OCI-LY7 (cell line): ENCODE results near the gene HNF1A. TPM values are rescaled to one million over a fixed set of nuclear protein-coding genes. Genes with fewer than 3 reads are reported as not detected.

Experiments used
- BruUV-seq: library from RNA; stranded (reverse); fragments of 400-500 nt; replicated peaks from 2 replicates; lab custom pipeline; 2021; lab: Mats Ljungman, UMichigan
- CTCF ChIA-PET: fragments of 300-600 bp; sonication (Branson Sonifier 250); formaldehyde crosslinking; loops from one replicate; lab custom pipeline; 2022; ENCODE audit warnings: antibody characterized with exemption; ENCODE audit not compliant: unreplicated experiment; lab: Charles Lee
- POLR2A ChIA-PET: fragments of 300-600 bp; sonication (Branson Sonifier 250); formaldehyde crosslinking; loops from one replicate; lab custom pipeline; 2022; ENCODE audit warnings: antibody characterized with exemption; lab: Charles Lee
- DNase-seq: peaks from one replicate; pipeline ENCODE4 v3.0.0-alpha.2; 2015; ENCODE audit warnings: low spot score
- H2AFZ ChIP-seq: fragments of 200-600 bp; sonication (generic), shearing (Covaris generic); 2 replicates; pipeline ENCODE4 v1.6.1; 2014; ENCODE audit warnings: mild to moderate bottlenecking, antibody characterized with exemption, low read length, moderate library complexity
- H3K27ac ChIP-seq: fragments of 200-600 bp; sonication (generic); 2 replicates; pipeline ENCODE4 v1.5.1; 2014; ENCODE audit warnings: mixed run types, low read depth, mild to moderate bottlenecking, moderate library complexity, low read length, inconsistent platforms; ENCODE audit not compliant: poor library complexity, severe bottlenecking
- H3K36me3 ChIP-seq: fragments of 200-600 bp; sonication (generic); 2 replicates; pipeline ENCODE4 v1.6.1; 2014; ENCODE audit warnings: mild to moderate bottlenecking, antibody characterized with exemption, low read length, moderate library complexity, mixed read lengths; ENCODE audit not compliant: insufficient read depth
- H3K4me1 ChIP-seq: fragments of 200-600 bp; sonication (generic); 2 replicates; pipeline ENCODE4 v1.5.1; 2014; ENCODE audit warnings: mild to moderate bottlenecking, low read length; ENCODE audit not compliant: insufficient read depth, poor library complexity, severe bottlenecking
- H3K4me2 ChIP-seq: fragments of 200-600 bp; sonication (generic); 2 replicates; pipeline ENCODE4 v1.6.1; 2014; ENCODE audit warnings: mild to moderate bottlenecking, low read length
- H3K4me3 ChIP-seq: fragments of 200-600 bp; sonication (generic); 2 replicates; pipeline ENCODE4 v1.5.1; 2014; ENCODE audit warnings: mild to moderate bottlenecking, low read depth, low read length; ENCODE audit not compliant: poor library complexity, severe bottlenecking
- H3K79me2 ChIP-seq: fragments of 200-600 bp; sonication (generic); 2 replicates; pipeline ENCODE4 v1.6.1; 2016; ENCODE audit warnings: low read depth, mild to moderate bottlenecking, low read length, moderate library complexity, mixed read lengths; ENCODE audit not compliant: insufficient read depth
- H3K9me2 ChIP-seq: fragments of 200-600 bp; sonication (generic); 2 replicates; pipeline ENCODE4 v1.6.1; 2016; ENCODE audit warnings: mild to moderate bottlenecking, low read length, mixed read lengths; ENCODE audit not compliant: insufficient read depth
- H3K9me3 ChIP-seq: fragments of 200-600 bp; sonication (generic); 2 replicates; pipeline ENCODE4 v1.6.1; 2014; ENCODE audit warnings: mild to moderate bottlenecking, mixed run types, low read length, mixed read lengths
- H4K20me1 ChIP-seq: fragments of 200-600 bp; sonication (generic); 2 replicates; pipeline ENCODE4 v1.6.1; 2014; ENCODE audit warnings: mild to moderate bottlenecking, antibody characterized with exemption, low read length, moderate library complexity, mixed read lengths; ENCODE audit not compliant: insufficient read depth
- EZH2phosphoT487 ChIP-seq: fragments of 200-600 bp; sonication (generic); IDR thresholded peaks from 2 replicates; pipeline ENCODE4 v1.6.1; 2018; ENCODE audit warnings: low read depth, borderline replicate concordance, mild to moderate bottlenecking, mixed run types, antibody characterized with exemption, low read length, moderate library complexity, mixed read lengths
- intact Hi-C: fragments of 100-400 bp; cut with micrococcal nuclease; formaldehyde crosslinking; loops from one replicate; pipeline ENCODE4 v1.10.0; 2022; ENCODE audit not compliant: unreplicated experiment
- total RNA-seq, 2 experiments: library from RNA; depleted of rRNA in 1 of 2; stranded (reverse); fragments of >200 nt in 1 of 2; shearing (Covaris generic) in 1 of 2; gene quantifications; 2 replicates each; pipeline ENCODE4 v1.2.3, GENCODE V29; 2014 to 2022
- TF ChIP-seq, protein P1 (sequence below): fragments of 200-600 bp; sonication (generic); conservative IDR thresholded peaks from 2 replicates; pipeline ENCODE4 v1.5.1; 2014; ENCODE audit warnings: mild to moderate bottlenecking, antibody characterized with exemption, low read length, moderate library complexity, mixed read lengths

Gene HNF1A
- total RNA-seq, 2 experiments from 2014 or later, result not detected

DNA sequence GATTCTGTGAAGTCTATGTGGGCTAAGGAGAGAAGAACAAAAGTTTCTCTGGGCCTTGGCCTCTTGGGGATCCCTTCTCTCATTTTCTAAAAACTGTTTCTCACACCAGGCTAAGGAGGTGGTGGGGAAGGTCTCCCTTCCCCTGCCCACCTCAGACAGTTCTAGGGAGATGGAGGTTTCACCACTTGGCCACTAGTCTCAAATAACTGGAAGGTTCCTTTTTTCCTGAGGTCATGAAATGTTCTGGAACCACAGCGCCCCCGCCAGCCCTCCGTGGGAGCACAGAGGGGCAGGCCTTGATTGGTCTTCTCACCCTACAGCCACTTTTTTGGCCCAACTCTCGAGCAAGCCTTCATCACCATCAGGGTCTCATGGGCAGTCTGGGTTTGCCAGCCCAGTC lies 25.3 kb downstream of the HNF1A start:
- H4K20me1 ChIP-seq, result no peaks in the 10 kb centered on the region
- no peak overlapping the region for H2AFZ ChIP-seq
- POLR2A ChIA-PET, result interaction anchor here (0.6 kb wide), 1 partner anchor 269 kb away, joined by 5 read pairs; no protein-coding TSS in a partner anchor
- no peak for DNase-seq
- no peak overlapping the region for H3K4me3 ChIP-seq
- no peaks in the 10 kb centered on the region for H3K9me2 ChIP-seq
- H3K27ac ChIP-seq, result no peak overlapping the region
- intact Hi-C loops, result no loop called here
- no peaks in the 10 kb centered on the region for H3K79me2 ChIP-seq
- H3K9me3 ChIP-seq, result no peaks in the 10 kb centered on the region
- TF ChIP-seq, protein P1, sequence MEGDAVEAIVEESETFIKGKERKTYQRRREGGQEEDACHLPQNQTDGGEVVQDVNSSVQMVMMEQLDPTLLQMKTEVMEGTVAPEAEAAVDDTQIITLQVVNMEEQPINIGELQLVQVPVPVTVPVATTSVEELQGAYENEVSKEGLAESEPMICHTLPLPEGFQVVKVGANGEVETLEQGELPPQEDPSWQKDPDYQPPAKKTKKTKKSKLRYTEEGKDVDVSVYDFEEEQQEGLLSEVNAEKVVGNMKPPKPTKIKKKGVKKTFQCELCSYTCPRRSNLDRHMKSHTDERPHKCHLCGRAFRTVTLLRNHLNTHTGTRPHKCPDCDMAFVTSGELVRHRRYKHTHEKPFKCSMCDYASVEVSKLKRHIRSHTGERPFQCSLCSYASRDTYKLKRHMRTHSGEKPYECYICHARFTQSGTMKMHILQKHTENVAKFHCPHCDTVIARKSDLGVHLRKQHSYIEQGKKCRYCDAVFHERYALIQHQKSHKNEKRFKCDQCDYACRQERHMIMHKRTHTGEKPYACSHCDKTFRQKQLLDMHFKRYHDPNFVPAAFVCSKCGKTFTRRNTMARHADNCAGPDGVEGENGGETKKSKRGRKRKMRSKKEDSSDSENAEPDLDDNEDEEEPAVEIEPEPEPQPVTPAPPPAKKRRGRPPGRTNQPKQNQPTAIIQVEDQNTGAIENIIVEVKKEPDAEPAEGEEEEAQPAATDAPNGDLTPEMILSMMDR, result peak; percentile 50
- TF ChIP-seq EZH2phosphoT487, result no peak
- CTCF ChIA-PET, result no interaction called here
- H3K4me2 ChIP-seq, result no peak overlapping the region
- peaks cover 2% of the 10 kb centered on the region for H3K4me1 ChIP-seq
- H3K36me3 ChIP-seq, result peaks cover 58% of the 10 kb centered on the region
- BruUV-seq, result no TSS peak

DNA sequence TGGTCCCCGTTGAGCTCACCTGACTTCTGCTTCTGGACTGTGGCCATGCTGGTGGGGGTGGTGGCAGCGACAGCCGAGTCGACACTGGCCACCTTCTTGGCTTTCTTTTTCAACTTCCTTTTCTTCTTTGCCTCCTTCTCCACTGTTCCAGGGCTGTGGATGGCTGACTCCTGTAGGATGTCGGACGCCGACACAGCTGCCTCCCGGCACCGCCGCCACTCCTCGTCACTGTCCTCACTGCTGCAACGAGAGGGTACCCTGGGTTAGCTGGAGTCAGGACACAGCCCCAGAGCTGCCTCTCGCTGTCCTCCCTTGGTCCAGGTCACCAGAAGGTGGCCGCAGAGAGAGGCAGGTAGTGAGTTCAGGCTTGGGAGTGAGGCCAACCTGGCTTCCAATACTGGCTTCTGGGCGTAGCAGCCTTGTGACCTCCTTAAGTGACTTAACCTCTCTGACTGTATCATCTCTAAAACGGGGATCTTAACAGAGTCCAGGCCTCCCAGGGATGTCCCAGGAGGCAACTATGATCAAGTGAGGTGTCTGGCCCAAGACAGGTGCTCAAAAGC lies 26.0 kb downstream of the HNF1A start:
- intact Hi-C loops, result no loop called here
- no peaks in the 10 kb centered on the region for H3K4me1 ChIP-seq
- no TSS peak for BruUV-seq
- no peak overlapping the region for H3K27ac ChIP-seq
- no peaks in the 10 kb centered on the region for H3K9me3 ChIP-seq
- ChIA-PET CTCF (no interaction called here), POLR2A (interaction anchor here (0.6 kb wide), 1 partner anchor 270 kb away, joined by 5 read pairs; no protein-coding TSS in a partner anchor)
- peaks cover 65% of the 10 kb centered on the region for H3K36me3 ChIP-seq
- no peak for DNase-seq
- no peaks in the 10 kb centered on the region for H3K9me2 ChIP-seq
- no peak overlapping the region for H3K4me3 ChIP-seq
- no peaks in the 10 kb centered on the region for H3K79me2 ChIP-seq
- TF ChIP-seq EZH2phosphoT487, result no peak
- TF ChIP-seq, protein P1, result no peak
- no peaks in the 10 kb centered on the region for H4K20me1 ChIP-seq
- no peak overlapping the region for H2AFZ ChIP-seq
- no peak overlapping the region for H3K4me2 ChIP-seq

DNA sequence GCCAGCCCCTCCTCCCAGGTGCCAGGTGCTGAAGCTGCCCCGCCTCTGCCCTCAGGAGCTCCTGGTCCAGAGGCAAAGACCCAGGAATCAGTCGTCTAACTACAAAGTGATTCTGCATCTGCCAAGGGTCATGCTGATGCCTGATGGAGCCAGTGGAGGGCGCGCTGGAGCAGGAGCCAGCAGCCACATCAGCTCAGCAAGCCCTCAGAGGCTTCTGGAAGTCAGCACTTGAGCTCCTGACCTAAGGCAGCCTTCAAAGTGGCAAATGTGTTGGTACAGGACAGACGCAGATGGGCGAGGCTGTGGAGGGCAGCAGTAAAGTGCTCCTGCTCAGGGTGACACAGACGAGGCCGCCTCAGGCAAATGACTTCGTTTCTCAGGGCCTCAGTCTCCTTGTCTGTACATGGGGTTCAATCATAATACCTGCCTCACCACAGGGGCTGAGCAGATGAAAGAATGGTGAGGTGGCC lies 27.0 kb downstream of the HNF1A start:
- no peak overlapping the region for H2AFZ ChIP-seq
- H3K27ac ChIP-seq, result no peak overlapping the region
- H3K4me2 ChIP-seq, result no peak overlapping the region
- no peak for TF ChIP-seq EZH2phosphoT487
- TF ChIP-seq, protein P1, result peak; percentile 76
- no peaks in the 10 kb centered on the region for H3K79me2 ChIP-seq
- no peak overlapping the region for H3K4me3 ChIP-seq
- POLR2A ChIA-PET, result interaction anchor here (0.6 kb wide), 1 partner anchor 95 kb away, joined by 8 read pairs; no protein-coding TSS in a partner anchor
- H3K4me1 ChIP-seq, result no peaks in the 10 kb centered on the region
- no peaks in the 10 kb centered on the region for H3K9me2 ChIP-seq
- peaks cover 75% of the 10 kb centered on the region for H3K36me3 ChIP-seq
- peak; percentile 35 for DNase-seq
- H4K20me1 ChIP-seq, result no peaks in the 10 kb centered on the region
- BruUV-seq, result no TSS peak
- intact Hi-C loops, result no loop called here
- CTCF ChIA-PET, result interaction anchor here (1.0 kb wide), 1 partner anchor 9 kb away, joined by 4 read pairs; no protein-coding TSS in a partner anchor
- no peaks in the 10 kb centered on the region for H3K9me3 ChIP-seq
